HEK293 (cell line): Measurements from ENCODE around the gene MMAB.
A peak's percentile ranks its signal among the peaks of the same experiment; 100 is the strongest.

ENCODE experiments used
- CTCF ChIA-PET: fragments of 350-600 bp; formaldehyde crosslinking; extraction: SDS; loops from one replicate; lab custom pipeline; 2021; ENCODE audit warnings: antibody characterized with exemption; lab: Yijun Ruan, JAX
- POLR2A ChIA-PET: fragments of 300-600 bp; formaldehyde crosslinking; extraction: SDS; loops from one replicate; lab custom pipeline; 2020; ENCODE audit warnings: antibody characterized with exemption, inconsistent platforms; lab: Yijun Ruan, JAX
- H3K27ac ChIP-seq: fragments of 200-500 bp; sonication (Bioruptor generic); 2 replicates; pipeline ENCODE4 v1.5.1; 2014; ENCODE audit warnings: low read depth, low read length, control low read depth, inconsistent platforms; ENCODE audit errors: extremely low read depth
- H3K36me3 ChIP-seq, 2 experiments: fragments of 200-500 bp in 1 of 2; sonication (Bioruptor generic) in 1 of 2; 1 replicate in 1 of 2; 2 replicates in 1 of 2; pipeline ENCODE4 v1.5.1; 2014 to 2017; ENCODE audit warnings: inconsistent platforms in 2 of 2, low read length in 2 of 2; ENCODE audit not compliant: control insufficient read depth in 2 of 2, insufficient read depth in 1 of 2
- H3K4me1 ChIP-seq: fragments of 200-500 bp; sonication (Bioruptor generic); 2 replicates; pipeline ENCODE4 v1.5.1; 2014; ENCODE audit warnings: mild to moderate bottlenecking, low read length, inconsistent platforms; ENCODE audit not compliant: control insufficient read depth, insufficient read depth
- H3K4me3 ChIP-seq: 2 replicates; pipeline ENCODE4 v1.5.1; 2011; ENCODE audit warnings: low read depth, mild to moderate bottlenecking, control low read depth, low read length, moderate library complexity
- H3K9me3 ChIP-seq: fragments of 200-500 bp; sonication (Bioruptor generic); 2 replicates; pipeline ENCODE4 v1.5.1; 2014; ENCODE audit warnings: low read depth, low read length, inconsistent platforms; ENCODE audit not compliant: control insufficient read depth, insufficient read depth
- AEBP2 ChIP-seq: fragments of 450-650 bp; formaldehyde crosslinking; IDR thresholded peaks from 2 replicates; pipeline ENCODE4 v1.5.1; 2016; ENCODE audit warnings: missing biosample characterization, missing genetic modification characterization, borderline replicate concordance
- KLF1 ChIP-seq: fragments of 450-650 bp; formaldehyde crosslinking; IDR thresholded peaks from 2 replicates; pipeline ENCODE4 v1.5.1; 2016; ENCODE audit warnings: missing biosample characterization, missing genetic modification characterization
- ZBTB10 ChIP-seq: fragments of 450-650 bp; formaldehyde crosslinking; IDR thresholded peaks from 2 replicates; pipeline ENCODE4 v1.5.1; 2016; ENCODE audit warnings: missing biosample characterization, missing genetic modification characterization
- ZNF112 ChIP-seq: fragments of 450-650 bp; formaldehyde crosslinking; IDR thresholded peaks from 2 replicates; pipeline ENCODE4 v1.5.0; 2017; ENCODE audit warnings: missing biosample characterization, missing genetic modification characterization
- ZNF157 ChIP-seq: fragments of 450-650 bp; formaldehyde crosslinking; IDR thresholded peaks from 2 replicates; pipeline ENCODE4 v1.5.1; 2016; ENCODE audit warnings: missing biosample characterization, missing genetic modification characterization
- ZNF18 ChIP-seq: fragments of 450-650 bp; formaldehyde crosslinking; IDR thresholded peaks from 2 replicates; pipeline ENCODE4 v1.5.1; 2016; ENCODE audit warnings: missing biosample characterization, missing genetic modification characterization
- ZNF19 ChIP-seq: fragments of 450-650 bp; formaldehyde crosslinking; IDR thresholded peaks from 2 replicates; pipeline ENCODE4; 2016; ENCODE audit warnings: missing biosample characterization, missing genetic modification characterization, low read depth
- ZNF223 ChIP-seq: fragments of 450-650 bp; formaldehyde crosslinking; IDR thresholded peaks from 2 replicates; pipeline ENCODE4 v1.5.1; 2016; ENCODE audit warnings: missing biosample characterization, missing genetic modification characterization
- ZNF26 ChIP-seq: fragments of 450-650 bp; formaldehyde crosslinking; IDR thresholded peaks from 2 replicates; pipeline ENCODE4 v1.5.1; 2016; ENCODE audit warnings: missing biosample characterization, missing genetic modification characterization
- ZNF341 ChIP-seq: fragments of 450-650 bp; formaldehyde crosslinking; IDR thresholded peaks from 2 replicates; pipeline ENCODE4; 2016; ENCODE audit warnings: low read depth, missing biosample characterization, missing genetic modification characterization
- ZNF391 ChIP-seq: fragments of 450-650 bp; formaldehyde crosslinking; IDR thresholded peaks from 2 replicates; pipeline ENCODE4 v1.5.1; 2016; ENCODE audit warnings: low read depth, missing biosample characterization, missing genetic modification characterization, borderline replicate concordance
- ZNF416 ChIP-seq: fragments of 450-650 bp; formaldehyde crosslinking; IDR thresholded peaks from 2 replicates; pipeline ENCODE4 v1.5.1; 2016; ENCODE audit warnings: missing biosample characterization, missing genetic modification characterization
- ZNF433 ChIP-seq: fragments of 450-650 bp; formaldehyde crosslinking; IDR thresholded peaks from 2 replicates; pipeline ENCODE4 v1.5.1; 2016; ENCODE audit warnings: missing biosample characterization, missing genetic modification characterization, low read depth
- ZNF513 ChIP-seq: fragments of 450-650 bp; IDR thresholded peaks from 2 replicates; pipeline ENCODE4 v1.5.1; 2018; ENCODE audit warnings: missing biosample characterization, missing genetic modification characterization
- ZNF529 ChIP-seq: fragments of 450-650 bp; formaldehyde crosslinking; IDR thresholded peaks from 2 replicates; pipeline ENCODE4 v1.5.1; 2017; ENCODE audit warnings: missing genetic modification characterization, missing biosample characterization; ENCODE audit not compliant: insufficient replicate concordance
- ZNF555 ChIP-seq: fragments of 450-650 bp; formaldehyde crosslinking; conservative IDR thresholded peaks from 2 replicates; pipeline ENCODE4 v1.5.1; 2017; ENCODE audit warnings: missing biosample characterization, mild to moderate bottlenecking, missing genetic modification characterization, inconsistent platforms
- ZNF792 ChIP-seq: fragments of 450-650 bp; formaldehyde crosslinking; IDR thresholded peaks from 2 replicates; pipeline ENCODE4 v1.5.1; 2016; ENCODE audit warnings: missing biosample characterization, missing genetic modification characterization
- ZSCAN16 ChIP-seq: fragments of 450-650 bp; formaldehyde crosslinking; IDR thresholded peaks from 2 replicates; pipeline ENCODE4 v1.5.1; 2016; ENCODE audit warnings: missing biosample characterization, missing genetic modification characterization
- ZSCAN30 ChIP-seq: fragments of 450-650 bp; IDR thresholded peaks from 2 replicates; pipeline ENCODE4 v1.5.1; 2018; ENCODE audit warnings: missing biosample characterization, mild to moderate bottlenecking, missing genetic modification characterization, moderate library complexity
- ZXDB ChIP-seq: fragments of 450-650 bp; formaldehyde crosslinking; IDR thresholded peaks from 2 replicates; pipeline ENCODE4 v1.5.1; 2016; ENCODE audit warnings: missing biosample characterization, missing genetic modification characterization

The MMAB gene

GRCh38 chr12:109610523-109610922 is 37.2 kb upstream of the MMAB start:
- POLR2A ChIA-PET: no interaction called here
- H3K4me3 ChIP-seq: no peak overlapping the region
- peak; percentile 67 for TF ChIP-seq ZNF341 (tag by site-specific recombination)
- no peak for TF ChIP-seq ZNF555 (tag by site-specific recombination)
- TF ChIP-seq, all 188 proteins: peak for 1
- Histone ChIP-seq H3K4me1 (no peaks in the 10 kb centered on the region), H3K27ac (no peak overlapping the region), H3K36me3 (no peaks in the 10 kb centered on the region), H3K9me3 (no peaks in the 10 kb centered on the region)
- CTCF ChIA-PET: interaction anchor here (0.7 to 1.7 kb wide), 2 partner anchors 13 to 212 kb away, joined by 3 to 6 read pairs; no protein-coding TSS in a partner anchor

GRCh38 chr12:109609342-109609741 is 36.0 kb upstream of the MMAB start:
- ChIA-PET CTCF (interaction anchor here (1.4 kb wide), 1 partner anchor 11 kb away, joined by 5 read pairs; no protein-coding TSS in a partner anchor), POLR2A (no interaction called here)
- Histone ChIP-seq H3K4me1 (no peaks in the 10 kb centered on the region), H3K36me3 (no peaks in the 10 kb centered on the region), H3K9me3 (no peaks in the 10 kb centered on the region), H3K27ac (no peak overlapping the region), H3K4me3 (no peak overlapping the region)
- TF ChIP-seq ZNF513 (tag by site-specific recombination) (peak; percentile 68), ZNF26 (tag by site-specific recombination) (no peak)

- H3K9me3 ChIP-seq: no peaks in the 10 kb centered on the region
- no peak overlapping the region for H3K4me3 ChIP-seq
- no peaks in the 10 kb centered on the region for H3K4me1 ChIP-seq
- ChIA-PET CTCF (interaction anchor here (0.6 to 1.4 kb wide), 3 partner anchors 11 to 221 kb away, joined by 3 to 5 read pairs (median 3); no protein-coding TSS in a partner anchor), POLR2A (no interaction called here)
- H3K36me3 ChIP-seq: no peaks in the 10 kb centered on the region
- H3K27ac ChIP-seq: no peak overlapping the region
- TF ChIP-seq ZNF792 (tag by site-specific recombination) (no peak), ZBTB10 (tag by site-specific recombination) (no peak), ZNF112 (tag by site-specific recombination) (no peak), ZNF529 (tag by site-specific recombination) (no peak), ZSCAN30 (no peak), ZNF157 (no peak), KLF1 (tag by site-specific recombination) (no peak), ZSCAN16 (tag by site-specific recombination) (no peak), ZNF416 (tag by site-specific recombination) (no peak), ZNF391 (no peak), AEBP2 (tag by site-specific recombination) (no peak), ZNF18 (tag by site-specific recombination) (no peak), ZNF19 (no peak), ZNF433 (tag by site-specific recombination) (no peak), ZXDB (no peak), ZNF223 (tag by site-specific recombination) (no peak)
Observed at GRCh38 chr12:109608793-109609192, 35.5 kb upstream of the MMAB start.
